Fibroblast of villous mesenchyme (primary cell): Measurements from ENCODE around the gene USP14. TPM values are rescaled to one million over a fixed set of nuclear protein-coding genes. Genes with fewer than 3 reads are reported as not detected.

Source experiments
- DNase-seq: peaks from one replicate; pipeline ENCODE4 v3.0.0-alpha.2; 2010; ENCODE audit warnings: low read depth
- H3K4me3 ChIP-seq: 2 replicates; pipeline ENCODE4 v1.5.1; 2011; ENCODE audit warnings: low read depth, mild to moderate bottlenecking, low read length
- total RNA-seq: library from RNA; depleted of rRNA; stranded (reverse); fragments of >200 nt; gene quantifications from 2 replicates; pipeline ENCODE4 v1.2.3, GENCODE V29; 2012
- TF ChIP-seq, protein P1 (sequence below): IDR thresholded peaks from 2 replicates; pipeline ENCODE4 v1.5.1; 2012; ENCODE audit warnings: low read depth, mild to moderate bottlenecking, low read length; ENCODE audit not compliant: insufficient read depth

The USP14 gene
- total RNA-seq, 1 donor: 27.6 TPM

GRCh38 chr18:156514-157230 lies 1.7 kb upstream of the USP14 start:
- TF ChIP-seq, protein P1, sequence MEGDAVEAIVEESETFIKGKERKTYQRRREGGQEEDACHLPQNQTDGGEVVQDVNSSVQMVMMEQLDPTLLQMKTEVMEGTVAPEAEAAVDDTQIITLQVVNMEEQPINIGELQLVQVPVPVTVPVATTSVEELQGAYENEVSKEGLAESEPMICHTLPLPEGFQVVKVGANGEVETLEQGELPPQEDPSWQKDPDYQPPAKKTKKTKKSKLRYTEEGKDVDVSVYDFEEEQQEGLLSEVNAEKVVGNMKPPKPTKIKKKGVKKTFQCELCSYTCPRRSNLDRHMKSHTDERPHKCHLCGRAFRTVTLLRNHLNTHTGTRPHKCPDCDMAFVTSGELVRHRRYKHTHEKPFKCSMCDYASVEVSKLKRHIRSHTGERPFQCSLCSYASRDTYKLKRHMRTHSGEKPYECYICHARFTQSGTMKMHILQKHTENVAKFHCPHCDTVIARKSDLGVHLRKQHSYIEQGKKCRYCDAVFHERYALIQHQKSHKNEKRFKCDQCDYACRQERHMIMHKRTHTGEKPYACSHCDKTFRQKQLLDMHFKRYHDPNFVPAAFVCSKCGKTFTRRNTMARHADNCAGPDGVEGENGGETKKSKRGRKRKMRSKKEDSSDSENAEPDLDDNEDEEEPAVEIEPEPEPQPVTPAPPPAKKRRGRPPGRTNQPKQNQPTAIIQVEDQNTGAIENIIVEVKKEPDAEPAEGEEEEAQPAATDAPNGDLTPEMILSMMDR: no peak
- DNase-seq: no peak
- H3K4me3 ChIP-seq: no peak overlapping the region

- peak; percentile 19 for DNase-seq
- TF ChIP-seq, protein P1: no peak
Observed at GRCh38 chr18:159037-159652, 788 bp downstream of the USP14 start.

DNA sequence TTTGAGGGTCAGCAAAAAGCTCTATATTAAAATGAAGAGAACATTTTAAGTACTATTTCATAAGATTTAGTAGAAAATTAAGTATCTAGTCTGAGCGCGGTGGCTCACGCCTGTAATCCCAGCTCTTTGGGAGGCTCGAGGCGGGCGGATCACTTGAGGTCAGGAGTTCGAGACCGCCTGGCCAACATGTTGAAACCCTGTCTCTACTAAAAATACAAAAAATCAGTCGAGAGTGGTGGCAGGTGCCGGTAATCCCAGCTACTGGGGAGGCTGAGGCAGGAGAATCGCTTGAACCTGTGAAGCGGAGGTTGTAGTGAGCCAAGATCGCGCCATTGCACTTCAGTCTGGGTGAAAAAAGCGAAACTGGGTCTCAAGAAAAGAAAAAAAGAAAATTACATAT lies 1.6 kb downstream of the USP14 start:
- DNase-seq: no peak
- TF ChIP-seq, protein P1: no peak
- H3K4me3 ChIP-seq: peak overlapping the region; percentile 84

More at GRCh38 chr18:159037-159652, 788 bp downstream of the USP14 start:
- H3K4me3 ChIP-seq: peak overlapping the region; percentile 84

DNA sequence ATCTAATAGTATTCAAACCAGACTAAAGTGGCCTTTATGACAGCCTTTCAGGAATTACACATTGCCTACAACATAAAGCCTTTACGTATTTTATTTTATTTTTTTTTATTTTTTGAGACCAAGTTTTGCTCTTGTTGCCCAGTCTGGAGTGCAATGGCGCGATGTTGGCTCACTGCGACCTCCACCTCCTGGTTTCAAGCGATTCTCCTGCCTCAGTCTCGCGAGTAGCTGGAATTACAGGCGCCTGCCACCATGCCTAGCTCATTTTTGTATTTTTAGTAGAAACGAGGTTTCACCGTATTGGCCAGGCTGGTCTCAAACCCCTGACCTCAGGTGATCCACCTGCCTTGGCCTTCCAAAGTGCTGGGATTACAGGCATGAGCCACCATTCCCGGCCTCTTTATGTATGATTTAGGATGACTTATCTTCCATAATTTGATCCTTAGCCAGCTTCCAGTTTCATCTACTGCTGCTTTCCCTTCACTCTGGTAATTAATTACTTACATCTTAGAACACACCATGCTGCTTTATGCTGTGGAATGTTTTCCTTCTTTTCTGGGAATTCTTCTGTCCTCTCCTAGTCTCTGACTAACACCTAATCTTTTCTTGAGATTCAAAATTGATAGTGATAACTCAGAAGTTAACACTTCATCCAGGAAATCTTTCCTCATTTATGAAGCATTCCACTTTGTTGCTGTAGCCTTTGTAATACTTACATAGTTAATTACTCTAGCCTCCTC lies 2.6 kb downstream of the USP14 start:
- TF ChIP-seq, protein P1: no peak

DNA sequence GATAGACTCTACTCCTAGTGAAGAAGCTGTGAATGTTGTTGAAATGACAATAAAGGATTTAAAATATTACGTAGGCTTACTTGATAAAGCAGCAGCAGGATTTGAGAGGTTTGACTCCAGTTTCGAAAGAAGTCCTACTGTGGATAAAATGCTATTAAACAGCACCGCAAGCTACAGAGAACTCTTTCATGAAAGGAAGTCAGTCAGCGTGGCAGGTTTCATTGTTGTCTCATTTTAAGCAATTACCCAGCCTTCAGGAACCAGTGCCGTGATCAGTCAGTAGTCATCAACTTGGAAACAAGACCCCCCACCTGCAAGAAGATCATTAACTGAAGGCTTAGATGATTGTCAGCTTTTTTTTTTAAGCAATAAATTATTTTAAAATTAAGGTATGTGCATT lies 14.0 kb downstream of the USP14 start:
- TF ChIP-seq, protein P1: no peak
- no peak overlapping the region for H3K4me3 ChIP-seq
- DNase-seq: no peak

More for the DNA sequence above, 2.6 kb downstream of the USP14 start:
- H3K4me3 ChIP-seq: no peak overlapping the region
- DNase-seq: no peak

DNA sequence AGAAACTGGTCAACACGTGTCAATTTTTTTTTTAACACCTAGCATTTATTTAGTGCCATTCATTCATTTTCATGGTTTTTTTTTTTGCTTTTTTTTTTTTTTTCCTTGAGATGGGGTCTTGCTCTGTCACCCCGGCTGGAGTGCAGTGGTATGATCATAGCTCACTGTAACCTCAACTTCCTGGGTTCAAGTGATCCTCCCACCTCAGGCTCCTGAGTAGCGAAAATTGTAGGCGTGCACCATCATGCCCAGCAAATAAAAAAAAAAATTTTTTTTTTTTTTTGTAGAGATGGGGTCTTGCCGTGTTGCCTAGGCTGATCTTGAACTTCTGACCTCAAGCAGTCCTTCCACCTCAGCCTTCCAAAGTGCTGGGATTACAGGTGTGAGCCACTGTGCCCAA lies 21.1 kb downstream of the USP14 start:
- TF ChIP-seq, protein P1: no peak
- no peak overlapping the region for H3K4me3 ChIP-seq
- DNase-seq: no peak
